HG02588 (cell line): ENCODE data around the gene FGFBP3.

Experiments used
- ATAC-seq: cut with Tn5 transposase; IDR thresholded peaks from one replicate; pipeline ENCODE4 v1.9.1; 2021; ENCODE audit warnings: mild to moderate bottlenecking, moderate library complexity; ENCODE audit not compliant: unreplicated experiment

Gene FGFBP3

DNA sequence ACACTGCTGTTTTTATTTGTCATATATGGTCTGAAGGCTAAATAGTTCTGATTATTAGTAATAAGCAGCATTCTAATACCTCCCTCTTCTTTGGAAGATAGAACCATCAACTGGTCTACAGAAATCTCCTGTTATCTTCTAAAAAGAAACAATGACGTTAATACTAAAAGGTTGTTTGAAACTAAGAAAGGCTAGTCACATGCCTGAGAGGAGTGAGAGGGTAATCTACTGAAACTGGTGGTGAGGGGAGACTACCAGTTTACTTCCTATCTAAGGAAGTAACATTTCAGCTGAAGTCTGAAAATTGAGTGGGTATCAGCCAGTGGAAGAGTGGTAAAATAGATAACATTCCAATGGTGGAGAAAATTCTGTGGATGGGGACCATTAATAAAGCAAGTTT lies 48.4 kb downstream of the FGFBP3 start:
- ATAC-seq: no peak

DNA sequence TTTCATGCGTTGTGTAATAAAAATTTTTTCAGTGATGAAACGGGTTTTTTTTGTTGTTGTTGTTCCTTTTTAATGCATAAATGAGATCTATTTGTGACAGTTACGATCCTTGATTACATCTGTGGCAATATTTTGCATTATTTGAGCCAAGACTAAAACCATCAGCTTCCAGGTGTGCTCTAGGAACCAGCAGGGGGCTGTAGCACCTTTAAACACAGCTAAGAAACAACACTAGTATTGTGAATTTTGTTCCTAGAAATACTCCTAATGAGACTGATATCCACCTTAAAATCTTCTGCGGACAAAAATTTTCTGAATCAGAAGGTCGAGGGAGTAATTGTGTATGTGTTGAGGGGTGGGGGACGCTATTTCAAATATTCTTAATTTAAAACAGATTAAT lies 52.6 kb downstream of the FGFBP3 start:
- no peak for ATAC-seq
